ENCODE results near the gene RTP3.

RTP3 gene

GRCh38 chr3:46497556-46498265 lies at the start of gene RTP3:
Gene RTP3, plus strand, starts transcription at chr3:46497976. Its CDS starts 87 bp downstream, at chr3:46498063.
- no peak for DNase-seq

GRCh38 chr3:46448721-46449120 lies 49.1 kb upstream of the RTP3 start:
- no peak for DNase-seq

GRCh38 chr3:46449755-46450552 lies 47.8 kb upstream of the RTP3 start:
- DNase-seq = no peak

- no peak for DNase-seq
Measured at GRCh38 chr3:46453526-46454208, 44.1 kb upstream of the RTP3 start.

GRCh38 chr3:46454209-46454595 lies 43.6 kb upstream of the RTP3 start:
- DNase-seq = no peak

DNA sequence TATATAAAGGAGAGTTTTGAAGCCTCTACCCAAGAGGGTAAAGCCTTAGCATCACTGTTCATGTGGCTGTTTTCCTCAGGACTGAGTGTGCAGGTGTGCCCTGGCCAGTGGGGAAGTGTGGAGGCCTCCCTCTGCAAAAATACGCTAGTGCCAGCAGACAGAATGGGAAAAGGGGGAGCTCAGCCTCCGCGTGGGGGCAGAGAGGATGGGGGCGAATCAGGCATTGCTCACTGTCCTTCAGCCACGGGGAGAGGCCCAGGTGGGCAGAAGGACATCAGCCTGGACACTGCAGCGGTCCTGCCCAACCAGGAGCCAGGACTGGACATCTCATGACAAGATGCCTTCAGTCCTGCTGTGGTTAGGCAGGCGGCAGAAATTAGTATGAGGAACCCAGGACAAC lies 43.2 kb upstream of the RTP3 start:
- no peak for DNase-seq

DNA sequence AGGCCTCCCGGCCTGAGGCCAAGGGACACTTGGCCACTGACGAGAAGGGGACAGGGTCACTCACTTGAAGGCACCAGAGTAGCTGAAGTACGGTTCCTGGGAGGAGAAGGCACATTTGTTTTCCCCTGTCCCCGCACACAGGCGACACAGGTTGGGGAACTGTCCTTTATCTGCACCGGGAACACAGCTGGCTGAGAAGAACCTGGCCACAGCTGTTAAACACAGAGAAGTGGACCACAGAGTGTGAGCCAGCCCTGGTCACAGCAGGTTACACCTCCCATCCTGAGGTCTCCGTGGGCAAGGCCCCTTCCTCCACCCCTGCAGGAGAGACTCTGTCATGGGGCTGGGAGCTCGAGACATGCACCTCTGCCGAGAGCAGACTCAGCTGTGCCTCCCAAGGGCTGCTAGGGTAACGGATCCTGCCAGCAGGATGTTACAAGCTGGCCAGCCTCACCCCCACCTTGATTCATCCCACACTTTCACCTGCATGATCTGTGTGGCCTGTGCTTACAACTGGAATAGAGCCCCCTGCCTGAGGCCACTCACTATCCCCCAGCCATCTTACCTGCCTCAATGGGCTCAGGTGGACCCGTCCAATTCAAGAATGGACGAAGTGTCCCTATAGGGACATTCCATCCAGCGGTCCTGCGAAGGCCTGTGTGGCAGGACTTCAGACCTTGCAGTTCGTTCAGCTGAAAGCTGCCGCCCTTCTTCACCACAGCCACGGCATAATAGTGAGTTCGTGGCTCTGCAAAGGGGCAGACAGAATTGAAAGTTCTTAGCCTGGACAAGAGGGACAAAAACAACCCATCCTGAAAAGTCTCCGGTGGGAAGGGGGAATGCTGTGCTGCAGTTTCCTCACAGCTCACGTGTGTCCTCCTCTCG lies 42.3 kb upstream of the RTP3 start:
- no peak for DNase-seq

DNA sequence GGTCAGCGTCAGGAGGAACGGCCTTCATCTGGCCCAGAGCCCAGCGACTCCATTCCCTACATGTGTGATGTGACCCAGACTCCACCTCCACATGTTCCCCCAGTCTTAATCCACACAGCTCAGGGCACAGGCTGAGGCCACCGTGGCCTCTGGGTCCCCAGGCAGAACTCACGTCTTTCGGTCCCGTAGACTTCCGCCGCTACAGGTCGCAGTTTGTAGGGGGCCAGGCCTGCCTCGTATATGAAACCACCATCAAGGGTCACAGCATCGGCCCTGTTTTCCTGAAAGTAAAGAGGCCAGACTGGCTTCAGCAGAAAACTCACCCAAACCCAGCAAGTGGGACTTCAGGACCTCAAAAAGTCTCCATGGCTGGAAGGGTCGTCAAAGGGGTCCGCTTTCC lies 41.7 kb upstream of the RTP3 start:
- no peak for DNase-seq

DNA sequence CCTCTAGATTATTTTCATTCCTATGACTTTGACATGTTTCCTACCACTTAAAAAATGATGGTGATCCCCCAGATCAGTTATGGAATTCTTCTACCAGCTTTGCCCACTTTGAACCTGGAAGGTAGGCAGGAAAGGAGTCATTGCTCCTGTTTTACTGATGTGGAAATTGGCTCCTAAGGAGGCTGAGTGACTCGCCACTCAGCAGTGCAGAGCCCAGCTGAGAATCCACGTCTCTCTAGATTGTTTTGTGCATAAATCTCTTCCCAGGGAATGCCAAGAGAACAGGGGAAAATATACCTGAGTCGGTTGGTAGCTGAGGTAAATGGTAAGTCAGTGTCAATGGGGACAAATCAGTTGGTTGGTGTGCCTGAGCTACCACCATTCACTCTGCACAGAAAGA lies 37.7 kb upstream of the RTP3 start:
- peak; percentile 78 for DNase-seq

GRCh38 chr3:46462111-46462510 lies 35.7 kb upstream of the RTP3 start:
- no peak for DNase-seq

GRCh38 chr3:46462511-46462910 lies 35.3 kb upstream of the RTP3 start:
- DNase-seq = no peak

DNA sequence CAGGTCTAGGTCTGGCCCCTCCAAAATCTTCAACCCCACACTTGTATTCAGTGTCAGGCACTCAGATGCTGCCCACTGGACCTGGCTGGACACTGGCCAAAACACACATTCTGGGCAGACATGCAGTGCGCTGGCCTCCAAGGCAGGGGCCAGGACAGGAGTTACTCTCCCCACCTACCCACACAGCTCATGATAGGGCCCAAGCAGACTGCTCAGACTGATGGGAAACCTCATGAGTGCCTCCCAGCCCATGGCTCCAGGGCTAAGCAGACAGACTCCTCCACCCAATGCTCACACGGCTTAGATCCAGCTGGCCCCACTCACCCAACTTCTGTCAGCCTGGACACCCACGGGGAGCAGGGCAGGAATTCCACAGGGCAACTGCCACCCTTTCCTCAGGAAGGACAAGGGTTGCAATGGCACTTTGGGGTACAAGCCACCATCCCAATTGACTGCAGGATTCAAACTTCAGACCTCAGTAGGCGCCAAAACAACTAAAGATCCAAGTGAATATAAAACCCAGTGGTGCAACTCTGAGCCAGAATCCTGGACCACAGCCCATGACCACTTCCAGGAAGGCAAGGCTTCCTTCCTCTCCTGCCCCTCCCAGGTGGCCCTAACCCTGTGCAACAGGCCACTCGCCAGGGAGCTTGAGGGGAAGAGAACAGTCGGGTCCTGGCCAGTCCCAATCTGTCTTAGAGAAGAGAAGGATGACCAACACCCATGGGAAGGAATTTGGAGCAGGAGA lies 34.5 kb upstream of the RTP3 start:
- DNase-seq = no peak

DNA sequence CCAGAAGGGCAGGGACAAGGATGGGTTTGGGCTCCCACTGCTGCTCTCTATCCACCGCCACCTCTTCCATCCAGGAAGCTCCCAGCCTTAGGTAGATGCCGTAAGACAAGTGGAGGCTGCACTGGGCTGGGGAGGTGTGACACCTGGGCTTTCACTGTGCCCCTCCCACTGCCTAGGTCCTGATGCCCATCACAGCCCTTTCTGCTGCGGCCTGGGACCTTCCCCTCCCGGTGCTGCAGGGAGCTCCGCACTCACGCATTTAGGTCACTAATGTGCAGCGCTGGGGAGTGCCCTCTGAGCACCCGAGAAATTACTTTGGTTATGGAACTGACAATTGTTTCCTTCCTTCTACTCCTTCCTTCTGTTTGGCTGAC lies 33.9 kb upstream of the RTP3 start:
- no peak for DNase-seq

DNA sequence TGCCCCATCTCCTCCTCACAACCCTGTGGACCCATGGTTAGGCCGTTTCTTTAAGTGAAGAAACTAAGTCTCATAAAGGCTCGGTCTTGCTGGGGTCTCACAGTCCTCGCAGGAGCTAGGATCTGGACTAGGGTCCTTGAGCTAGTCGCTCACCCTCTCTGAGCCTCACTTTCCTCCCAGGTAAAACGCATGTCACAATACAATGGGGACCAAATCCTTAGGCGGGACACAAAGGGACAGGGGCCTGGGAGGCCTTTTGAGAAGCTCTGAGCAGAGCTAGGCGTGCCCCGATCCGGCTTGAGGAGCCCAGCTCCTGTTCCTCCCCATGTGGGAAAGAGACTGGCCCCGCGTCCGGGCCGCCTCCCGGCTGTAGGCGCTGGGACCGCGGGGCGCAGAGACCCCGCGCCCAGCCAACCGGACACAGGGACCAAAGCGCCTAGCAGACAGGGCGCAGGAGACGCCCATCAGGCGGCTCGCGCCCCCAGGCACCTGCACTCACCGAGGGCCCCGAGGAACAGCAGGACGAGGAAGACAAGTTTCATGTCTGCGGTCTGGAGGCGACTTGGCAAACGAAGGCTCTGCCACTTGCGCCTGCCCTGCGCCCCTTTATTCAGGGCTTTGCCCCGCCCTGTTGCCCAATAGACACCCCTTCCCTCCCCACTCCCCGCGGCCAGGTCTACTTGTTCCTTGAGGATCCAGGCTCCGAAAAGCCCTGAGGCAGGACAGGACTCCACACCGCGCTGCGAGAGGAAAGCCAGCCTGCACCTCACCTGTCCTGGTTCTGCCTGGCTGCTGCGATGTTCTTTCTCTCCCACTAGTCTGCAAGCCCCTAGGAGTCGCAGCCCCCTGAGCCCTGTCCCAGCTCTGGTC lies 33.2 kb upstream of the RTP3 start, which contains the start of gene LTF:
Gene LTF, minus strand, starts transcription at position 580 of the 870 bp plus-strand sequence. Its CDS starts 38 bp downstream, at position 542.
- DNase-seq = no peak

DNA sequence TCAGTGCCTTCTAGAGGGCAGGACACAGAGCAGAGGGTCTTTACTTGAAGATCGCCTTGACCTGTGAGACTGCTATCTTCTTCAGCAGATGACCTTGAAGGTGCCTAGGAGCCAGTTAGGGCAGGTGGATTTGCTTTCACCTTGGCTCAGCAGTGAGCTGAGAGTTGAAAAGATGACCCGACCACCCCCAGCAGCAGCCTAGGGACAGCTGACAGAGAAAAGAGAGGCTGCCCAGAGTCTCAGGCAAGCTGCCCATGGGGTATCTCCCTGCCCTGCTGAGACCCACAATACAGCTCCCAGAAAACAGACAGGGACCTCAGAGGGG lies 32.6 kb upstream of the RTP3 start:
- no peak for DNase-seq

- peak; percentile 54 for DNase-seq
Measured at GRCh38 chr3:46466273-46466672, 31.5 kb upstream of the RTP3 start.

GRCh38 chr3:46466871-46467403 lies 30.8 kb upstream of the RTP3 start:
- peak; percentile 17 for DNase-seq

DNA sequence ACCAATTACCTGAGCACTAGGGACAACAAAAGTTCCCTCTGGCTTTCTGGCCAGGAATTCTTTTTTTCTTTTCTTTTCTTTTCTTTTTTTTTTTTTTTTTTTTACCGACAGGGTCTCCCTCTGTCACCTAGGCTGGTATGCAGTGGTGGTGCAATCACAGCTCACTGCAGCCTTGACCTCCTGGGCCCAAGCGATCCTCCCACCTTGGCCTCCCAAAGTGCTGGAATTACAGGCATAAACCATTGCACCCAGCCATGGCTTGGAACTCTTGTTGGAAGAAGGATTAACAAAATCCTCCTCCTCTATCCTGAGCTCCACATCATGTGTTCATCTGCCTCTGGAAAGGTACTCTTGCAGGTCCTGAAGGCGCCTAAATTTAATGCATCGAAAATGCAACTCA lies 30.2 kb upstream of the RTP3 start:
- no peak for DNase-seq

DNA sequence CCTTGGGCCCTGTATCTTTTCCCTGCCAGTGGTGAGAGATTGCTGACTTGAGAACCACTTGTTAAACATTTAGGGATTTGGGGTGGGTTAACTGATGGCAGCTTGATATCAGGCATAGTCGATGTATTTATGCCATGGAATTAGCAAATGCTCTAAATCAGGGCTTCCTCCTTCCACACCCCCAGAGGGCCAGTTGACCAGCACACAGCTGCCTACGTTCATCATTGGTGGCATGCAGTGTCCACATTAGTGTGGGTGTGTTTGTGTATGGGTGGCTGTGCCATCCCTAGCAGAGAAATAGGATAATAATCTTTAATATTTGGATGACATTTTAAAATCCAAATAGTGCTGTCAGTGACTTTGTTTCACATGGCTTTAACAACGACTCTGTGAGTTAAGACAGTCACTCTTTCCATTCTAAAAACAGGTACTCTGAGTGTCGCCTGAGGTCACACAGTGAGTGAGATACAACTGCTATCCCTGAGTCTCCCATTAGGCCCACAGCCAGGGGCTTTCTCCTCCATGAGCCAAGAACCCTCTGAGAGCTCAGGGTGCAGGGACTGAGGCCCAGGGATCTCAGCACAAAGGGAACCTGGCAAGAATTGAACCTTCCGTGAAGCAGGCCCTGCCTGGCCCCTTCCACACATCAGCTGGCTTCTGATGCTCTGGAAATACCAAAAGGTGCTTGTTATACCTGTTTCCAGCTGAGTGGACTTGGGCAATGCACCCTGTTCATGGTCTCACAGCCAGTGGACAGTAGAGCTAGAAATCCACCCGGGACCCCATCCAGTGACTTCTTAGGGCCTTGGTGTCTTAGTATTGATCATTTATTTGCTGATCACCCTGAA lies 28.8 kb upstream of the RTP3 start:
- DNase-seq = no peak
